ENCODE data around the gene SLC25A51. TPM values are rescaled to one million over a fixed set of nuclear protein-coding genes. Genes with fewer than 3 reads are reported as not detected.

SLC25A51 gene
- total and polyA plus RNA-seq, 2 donors (not counting 3 experiments of a cell fraction or from before 2014, with no cell fraction given), result 15.4 to 36.2 TPM

DNA sequence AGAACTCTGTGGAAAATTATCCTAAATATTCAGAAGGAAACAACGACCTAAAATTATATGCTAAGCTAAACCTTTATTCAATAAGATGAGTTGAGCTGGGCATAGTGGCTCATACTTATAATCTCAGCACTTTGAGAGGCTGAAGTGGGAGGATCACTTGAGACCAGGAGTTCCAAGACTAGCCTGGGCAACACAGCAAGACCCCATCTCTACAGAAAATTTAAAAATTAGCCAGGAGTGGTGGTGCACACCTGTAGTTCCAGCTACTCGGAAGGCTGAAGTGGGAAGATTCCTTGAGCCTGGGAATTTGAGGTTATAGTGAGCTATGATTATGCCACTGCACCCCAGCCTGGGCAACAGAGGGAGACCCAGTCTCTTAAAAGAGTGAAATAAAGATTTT lies 51.7 kb downstream of the SLC25A51 start:
- DNase-seq (ENCODE audit: low read depth, low spot score) (no peak), FAIRE-seq (no peak)
- H3K4me2 ChIP-seq (ENCODE audit: insufficient read depth, low read length), result no peak overlapping the region
- no peaks in the 10 kb centered on the region for H3K36me3 ChIP-seq (ENCODE audit: control insufficient read depth in 2 of 2, extremely low read depth in 1 of 2, insufficient read depth in 2 of 2, low read length in 2 of 2)
- BruUV-seq (replicated peaks), result no TSS peak
- TF ChIP-seq JUN (IDR thresholded peaks at IDR 0.05; ENCODE audit: borderline replicate concordance, insufficient read depth, insufficient read length, low read depth), result no peak
- no peak for TF ChIP-seq EZH2 (IDR thresholded peaks at IDR 0.05; ENCODE audit: borderline replicate concordance, low read depth, low read length, severe bottlenecking)
- TF ChIP-seq GATA2 (IDR thresholded peaks at IDR 0.05; ENCODE audit: insufficient read depth, insufficient read length, low read depth, low read length), result no peak
- TF ChIP-seq FOS (IDR thresholded peaks at IDR 0.05; ENCODE audit: borderline replicate concordance, insufficient read depth, low read length), result no peak
- TF ChIP-seq, protein P1, sequence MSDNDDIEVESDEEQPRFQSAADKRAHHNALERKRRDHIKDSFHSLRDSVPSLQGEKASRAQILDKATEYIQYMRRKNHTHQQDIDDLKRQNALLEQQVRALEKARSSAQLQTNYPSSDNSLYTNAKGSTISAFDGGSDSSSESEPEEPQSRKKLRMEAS (IDR thresholded peaks at IDR 0.05; ENCODE audit: insufficient read depth, insufficient read length), result no peak
- TF ChIP-seq POLR2A (IDR thresholded peaks at IDR 0.05; ENCODE audit: low read depth, low read length), result no peak
- TF ChIP-seq MYC (IDR thresholded peaks at IDR 0.05; ENCODE audit: low read depth, low read length), result no peak
- TF ChIP-seq, protein P2, sequence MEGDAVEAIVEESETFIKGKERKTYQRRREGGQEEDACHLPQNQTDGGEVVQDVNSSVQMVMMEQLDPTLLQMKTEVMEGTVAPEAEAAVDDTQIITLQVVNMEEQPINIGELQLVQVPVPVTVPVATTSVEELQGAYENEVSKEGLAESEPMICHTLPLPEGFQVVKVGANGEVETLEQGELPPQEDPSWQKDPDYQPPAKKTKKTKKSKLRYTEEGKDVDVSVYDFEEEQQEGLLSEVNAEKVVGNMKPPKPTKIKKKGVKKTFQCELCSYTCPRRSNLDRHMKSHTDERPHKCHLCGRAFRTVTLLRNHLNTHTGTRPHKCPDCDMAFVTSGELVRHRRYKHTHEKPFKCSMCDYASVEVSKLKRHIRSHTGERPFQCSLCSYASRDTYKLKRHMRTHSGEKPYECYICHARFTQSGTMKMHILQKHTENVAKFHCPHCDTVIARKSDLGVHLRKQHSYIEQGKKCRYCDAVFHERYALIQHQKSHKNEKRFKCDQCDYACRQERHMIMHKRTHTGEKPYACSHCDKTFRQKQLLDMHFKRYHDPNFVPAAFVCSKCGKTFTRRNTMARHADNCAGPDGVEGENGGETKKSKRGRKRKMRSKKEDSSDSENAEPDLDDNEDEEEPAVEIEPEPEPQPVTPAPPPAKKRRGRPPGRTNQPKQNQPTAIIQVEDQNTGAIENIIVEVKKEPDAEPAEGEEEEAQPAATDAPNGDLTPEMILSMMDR (IDR thresholded peaks at IDR 0.05; ENCODE audit: extremely low read depth in 1 of 2, insufficient read depth in 1 of 2, low read depth in 1 of 2, low read length in 2 of 2), result no peak
- TF ChIP-seq POLR2AphosphoS5 (IDR thresholded peaks at IDR 0.05; ENCODE audit: insufficient read depth, low read depth, low read length), result no peak
- ChIA-PET POLR2A (no interaction called here), CTCF (interaction anchor here (1.1 kb wide), 1 partner anchor 12 kb away, joined by 3 read pairs; no protein-coding TSS in a partner anchor)
- H3K9me3 ChIP-seq (replicated peaks; ENCODE audit: control insufficient read depth, insufficient read depth, low read length), result no peaks in the 10 kb centered on the region
- H3K4me1 ChIP-seq (ENCODE audit: control insufficient read depth, extremely low read depth, insufficient read depth, low read length), result no peaks in the 10 kb centered on the region
- H3K9me1 ChIP-seq (replicated peaks; ENCODE audit: control insufficient read depth, extremely low read depth, insufficient read depth, low read length), result no peaks in the 10 kb centered on the region
- H3K79me2 ChIP-seq (ENCODE audit: control insufficient read depth, insufficient read depth, low read length), result no peaks in the 10 kb centered on the region
- no peaks in the 10 kb centered on the region for H4K20me1 ChIP-seq (replicated peaks; ENCODE audit: control insufficient read depth, extremely low read depth, insufficient read depth, low read length)
- no peak overlapping the region for H3K27ac ChIP-seq (ENCODE audit: insufficient read depth, low read depth, low read length)
- no peak overlapping the region for H2AFZ ChIP-seq (ENCODE audit: low read depth, low read length)
- H3K27me3 ChIP-seq (ENCODE audit: control insufficient read depth in 2 of 2, insufficient read depth in 2 of 2, low read length in 2 of 2), result no peaks in the 10 kb centered on the region
- H3K4me3 ChIP-seq (replicated peaks in 1 of 3; ENCODE audit: insufficient read depth in 1 of 3, low read depth in 1 of 3, low read length in 3 of 3), result no peak overlapping the region
- dilution Hi-C loops (cut with MboI; ENCODE audit: extremely low pct_ligation_motif_present, low sequenced_read_pairs), result no loop called here
- intact Hi-C loops (cut with micrococcal nuclease), result no loop called here
- H3K9ac ChIP-seq (replicated peaks; ENCODE audit: extremely low read depth, insufficient read depth, low read length), result no peak overlapping the region
